HCT116 (cell line): ENCODE data around the gene RNU1-2. TPM values are rescaled to one million over a fixed set of nuclear protein-coding genes. Genes with fewer than 3 reads are reported as not detected.

Experiments
- ATAC-seq: fragments of 200-7000 bp; cut with Tn5 transposase; 2 replicates; pipeline ENCODE4 v1.9.1; 2020; ENCODE audit warnings: mild to moderate bottlenecking, moderate library complexity
- BruUV-seq: library from RNA; stranded (reverse); fragments of 400-500 nt; replicated peaks from 2 replicates; lab custom pipeline; 2021; lab: Mats Ljungman, UMichigan
- CTCF ChIA-PET: fragments of 300-600 bp; sonication (Branson Sonifier 250); formaldehyde crosslinking; loops from one replicate; lab custom pipeline; 2021; ENCODE audit warnings: antibody characterized with exemption; lab: Charles Lee
- POLR2A ChIA-PET: fragments of 300-600, 350-600 bp; sonication (Branson Sonifier 250); formaldehyde crosslinking; loops from one replicate; lab custom pipeline; 2021; ENCODE audit warnings: antibody characterized with exemption; lab: Charles Lee
- RAD21 ChIA-PET, 2 experiments: fragments of 300-600 bp; sonication (Branson Sonifier 250); formaldehyde crosslinking; loops; one replicate each; lab custom pipeline; 2023; ENCODE audit warnings: low total read pairs in 2 of 2; ENCODE audit not compliant: uncharacterized antibody in 2 of 2, unreplicated experiment in 2 of 2, low non-redundant PET in 1 of 2; lab: Charles Lee
- DNase-seq: peaks from one replicate; pipeline ENCODE4 v3.0.0-alpha.2; 2010; ENCODE audit warnings: low read depth, low spot score
- H2AFZ ChIP-seq: fragments of 200-600 bp; shearing (Covaris generic), sonication (generic); 2 replicates; pipeline ENCODE4 v1.6.1; 2017; ENCODE audit warnings: low read depth, mixed run types, mixed read lengths, antibody characterized with exemption, low read length; ENCODE audit not compliant: poor library complexity, severe bottlenecking
- H3K27ac ChIP-seq: 2 replicates; pipeline ENCODE4 v1.5.1; 2012; ENCODE audit warnings: low read depth, low read length
- H3K27me3 ChIP-seq: fragments of 200-600 bp; sonication (generic); 2 replicates; pipeline ENCODE4 v1.6.1; 2016; ENCODE audit warnings: mixed run types, low read length, mixed read lengths; ENCODE audit not compliant: insufficient read depth
- H3K36me3 ChIP-seq, 2 experiments: fragments of 200-500 bp in 1 of 2; fragments of 200-600 bp in 1 of 2; sonication (Bioruptor generic) in 1 of 2; sonication (generic) in 1 of 2; 2 replicates each; pipeline versions ENCODE4 v1.5.1 to v1.6.1; 2014 to 2016; ENCODE audit warnings: low read length in 2 of 2, inconsistent platforms in 1 of 2, mixed read lengths in 1 of 2, mixed run types in 1 of 2; ENCODE audit not compliant: insufficient read depth in 2 of 2, control insufficient read depth in 1 of 2
- H3K4me1 ChIP-seq, 2 experiments: fragments of 200-600 bp in 1 of 2; sonication (generic) in 1 of 2; 2 replicates each; pipeline versions ENCODE4 v1.5.1 to v1.6.1; 2012 to 2017; ENCODE audit warnings: low read length in 2 of 2, inconsistent platforms in 1 of 2, mild to moderate bottlenecking in 1 of 2, mixed read lengths in 1 of 2, mixed run types in 1 of 2, moderate library complexity in 1 of 2; ENCODE audit not compliant: insufficient read depth in 2 of 2, control insufficient read depth in 1 of 2
- H3K4me2 ChIP-seq: fragments of 200-600 bp; sonication (generic); 2 replicates; pipeline ENCODE4 v1.6.1; 2017; ENCODE audit warnings: mixed run types, low read length, mixed read lengths
- H3K4me3 ChIP-seq, 2 experiments: fragments of 200-600 bp in 1 of 2; sonication (generic) in 1 of 2; replicated peaks in 1 of 2; 2 replicates each; pipeline ENCODE4 v1.5.1; 2011 to 2016; ENCODE audit warnings: low read length in 2 of 2, control low read depth in 1 of 2, low read depth in 1 of 2, mild to moderate bottlenecking in 1 of 2, mixed read lengths in 1 of 2, mixed run types in 1 of 2
- H3K79me2 ChIP-seq: fragments of 200-600 bp; sonication (generic); 2 replicates; pipeline ENCODE4 v1.6.1; 2017; ENCODE audit warnings: mild to moderate bottlenecking, mixed run types, low read length, moderate library complexity, mixed read lengths; ENCODE audit not compliant: insufficient read depth
- H3K9ac ChIP-seq: fragments of 200-600 bp; sonication (generic); 2 replicates; pipeline ENCODE4 v1.6.1; 2016; ENCODE audit warnings: low read length, mixed read lengths
- H3K9me2 ChIP-seq: fragments of 200-600 bp; sonication (generic), shearing (Covaris generic); 2 replicates; pipeline ENCODE4 v1.6.1; 2017; ENCODE audit warnings: mixed run types, mild to moderate bottlenecking, moderate library complexity; ENCODE audit not compliant: insufficient read depth
- H3K9me3 ChIP-seq, 2 experiments: fragments of 200-500 bp in 1 of 2; fragments of 200-600 bp in 1 of 2; sonication (Bioruptor generic) in 1 of 2; sonication (generic) in 1 of 2; 2 replicates each; pipeline ENCODE4 v1.6.1; 2014 to 2017; ENCODE audit warnings: low read length in 2 of 2, mixed read lengths in 2 of 2, inconsistent platforms in 1 of 2, low read depth in 1 of 2, mild to moderate bottlenecking in 1 of 2, mixed run types in 1 of 2, moderate library complexity in 1 of 2; ENCODE audit not compliant: control insufficient read depth in 1 of 2, insufficient read depth in 1 of 2
- H4K20me1 ChIP-seq: fragments of 200-600 bp; sonication (generic), shearing (Covaris generic); 2 replicates; pipeline ENCODE4 v1.6.1; 2017; ENCODE audit warnings: mixed run types, mild to moderate bottlenecking, moderate library complexity; ENCODE audit not compliant: insufficient read depth
- ATF3 ChIP-seq: IDR thresholded peaks from 2 replicates; pipeline ENCODE4 v1.6.1; 2012
- CTCF ChIP-seq, 3 experiments: fragments of 200-600 bp in 1 of 3; sonication (generic) in 1 of 3; IDR thresholded peaks in 2 of 3; conservative IDR thresholded peaks in 1 of 3; 2 replicates each; pipeline ENCODE4 v1.5.1; 2012 to 2017; ENCODE audit warnings: low read depth in 2 of 3, low read length in 2 of 3, antibody characterized with exemption in 1 of 3, borderline replicate concordance in 1 of 3, control low read depth in 1 of 3, mild to moderate bottlenecking in 1 of 3, mixed read lengths in 1 of 3, mixed run types in 1 of 3, moderate library complexity in 1 of 3; ENCODE audit not compliant: insufficient read depth in 1 of 3
- ELF1 ChIP-seq: IDR thresholded peaks from 2 replicates; pipeline ENCODE4 v1.6.1; 2012; ENCODE audit warnings: low read depth, borderline replicate concordance
- EZH2phosphoT487 ChIP-seq: fragments of 200-600 bp; IDR thresholded peaks from 2 replicates; pipeline ENCODE4 v1.6.1; 2018; ENCODE audit warnings: antibody characterized with exemption, borderline replicate concordance
- JUND ChIP-seq: IDR thresholded peaks from 2 replicates; pipeline ENCODE4 v1.6.1; 2012
- POLR2A ChIP-seq: IDR thresholded peaks from 2 replicates; pipeline ENCODE4 v1.7.0; 2011; ENCODE audit warnings: borderline replicate concordance; ENCODE audit not compliant: insufficient read depth, insufficient read length; ENCODE audit errors: extremely low read depth
- POLR2AphosphoS5 ChIP-seq: IDR thresholded peaks from 2 replicates; pipeline ENCODE4 v1.6.1; 2011; ENCODE audit warnings: mild to moderate bottlenecking, low read depth, low read length, moderate library complexity
- RAD21 ChIP-seq: IDR thresholded peaks from 2 replicates; pipeline ENCODE4 v1.6.1; 2012; ENCODE audit warnings: low read depth, mild to moderate bottlenecking
- REST ChIP-seq: IDR thresholded peaks from 2 replicates; pipeline ENCODE4 v1.6.1; 2012; ENCODE audit warnings: low read depth
- TCF7L2 ChIP-seq: IDR thresholded peaks from 2 replicates; pipeline ENCODE4 v1.7.0; 2011; ENCODE audit warnings: borderline replicate concordance, inconsistent platforms; ENCODE audit not compliant: insufficient read depth, insufficient read length; ENCODE audit errors: extremely low read depth
- YY1 ChIP-seq: IDR thresholded peaks from 2 replicates; pipeline ENCODE4 v1.6.1; 2011; ENCODE audit warnings: low read length, low read depth, moderate library complexity, mild to moderate bottlenecking; ENCODE audit not compliant: insufficient replicate concordance; ENCODE audit errors: extremely low read depth
- ZFX ChIP-seq: fragments of 450-650 bp; IDR thresholded peaks from 2 replicates; pipeline ENCODE4 v1.6.1; 2017
- intact Hi-C: fragments of 100-400 bp; cut with micrococcal nuclease; formaldehyde crosslinking; loops from 2 replicates; pipeline ENCODE4 v1.10.0; 2022
- total RNA-seq: library from RNA; stranded (reverse); gene quantifications from one replicate; pipeline ENCODE4 v1.2.1, GENCODE V29; 2021; ENCODE audit not compliant: unreplicated experiment

RNU1-2 gene
- total RNA-seq, 1 experiment from 2014 or later, result 1,685 TPM

DNA sequence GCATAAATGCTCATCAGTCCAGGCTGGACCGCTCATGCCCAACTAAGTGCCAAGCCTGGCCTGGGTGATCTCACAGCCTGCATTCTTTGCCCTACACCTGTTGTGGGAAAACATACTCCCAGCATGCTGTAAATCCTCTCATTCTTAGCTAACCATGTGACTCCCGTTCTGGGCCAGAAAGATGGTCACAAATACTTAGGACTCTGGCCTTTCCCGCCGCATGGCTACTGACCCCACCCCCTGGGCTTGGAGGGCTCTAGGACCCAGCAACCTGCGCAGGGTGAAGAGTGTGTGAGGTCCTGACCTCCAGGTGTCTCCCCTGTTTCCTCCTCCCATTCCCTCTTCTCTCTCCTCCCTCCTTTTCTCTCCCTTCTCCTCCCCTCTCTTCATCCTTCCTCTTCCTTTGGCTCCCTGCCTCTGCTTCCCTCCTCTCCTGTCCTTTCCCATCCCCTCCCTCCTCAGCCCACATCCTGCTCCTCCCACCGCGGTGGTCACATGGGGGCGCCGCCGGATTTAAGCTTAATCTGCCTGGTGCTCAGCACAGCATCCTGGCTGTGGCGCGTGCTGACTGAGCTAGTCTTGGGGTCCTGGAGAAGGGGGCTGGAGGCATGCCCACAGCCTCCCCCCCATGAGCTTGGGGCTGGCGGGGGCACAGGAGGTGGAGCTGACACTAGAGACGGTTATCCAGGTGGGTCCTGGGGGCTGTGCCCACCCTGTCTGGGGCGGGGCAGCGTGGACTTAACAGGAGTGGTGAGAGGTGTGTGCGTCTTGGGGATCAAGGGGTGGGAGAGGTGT lies 25.8 kb downstream of the RNU1-2 start, which contains the start of gene CROCC:
CROCC (plus strand) TSS at position 541 of the 795 bp plus-strand sequence; CDS start at position 629, 88 bp downstream.
- no peak within 1 kb of the TSS for H3K27ac ChIP-seq
- no peaks in the 10 kb centered on the region for H4K20me1 ChIP-seq
- peaks cover 6 to 17% of the 10 kb centered on the region in 2 experiments for H3K4me1 ChIP-seq
- ChIA-PET RAD21 (no interaction called here), CTCF (no interaction called here), POLR2A (interaction anchor here (2.7 kb wide), 1 partner anchor 16 kb away, joined by 8 read pairs; no protein-coding TSS in a partner anchor)
- no peaks in the 10 kb centered on the region for H3K27me3 ChIP-seq
- intact Hi-C loops, result no loop called here
- TF ChIP-seq TCF7L2, result no peak
- peak; percentile 43 for TF ChIP-seq POLR2A
- BruUV-seq, result no TSS peak
- H3K79me2 ChIP-seq, result no peaks in the 10 kb centered on the region
- 0 out of 4 replicates have a peak, but pooled peaks cover 0 to 3% of the 10 kb centered on the region in 2 experiments for H3K36me3 ChIP-seq
- no peak within 1 kb of the TSS for H3K9ac ChIP-seq
- no peaks in the 10 kb centered on the region for H3K9me3 ChIP-seq
- ATAC-seq, result peak; percentile 64
- H2AFZ ChIP-seq, result no peak within 1 kb of the TSS
- no peaks in the 10 kb centered on the region for H3K9me2 ChIP-seq
- no peak for DNase-seq
- H3K4me2 ChIP-seq, result peak within 1 kb of the TSS; percentile 20; the same call in 1 of the 2 replicates
- no peak within 1 kb of the TSS for H3K4me3 ChIP-seq

- ChIA-PET RAD21 (no interaction called here), POLR2A (no interaction called here), CTCF (no interaction called here)
- DNase-seq (no peak), ATAC-seq (no peak)
- Histone ChIP-seq H3K36me3 (0 out of 4 replicates have a peak, but pooled peaks cover 0 to 3% of the 10 kb centered on the region in 2 experiments), H4K20me1 (no peaks in the 10 kb centered on the region), H3K9ac (no peak overlapping the region), H3K27ac (no peak overlapping the region), H3K4me2 (no peak overlapping the region), H3K9me3 (no peaks in the 10 kb centered on the region), H2AFZ (no peak overlapping the region), H3K27me3 (no peaks in the 10 kb centered on the region), H3K9me2 (no peaks in the 10 kb centered on the region), H3K4me1 (peaks cover 6 to 17% of the 10 kb centered on the region in 2 experiments), H3K79me2 (no peaks in the 10 kb centered on the region), H3K4me3 (no peak overlapping the region)
- intact Hi-C loops, result no loop called here
- no TSS peak for BruUV-seq
- TF ChIP-seq ELF1, result no peak
- no peak for TF ChIP-seq ATF3
- TF ChIP-seq POLR2A, result no peak
- no peak for TF ChIP-seq ZFX
- no peak for TF ChIP-seq EZH2phosphoT487
- no peak for TF ChIP-seq POLR2AphosphoS5
- TF ChIP-seq CTCF (IDR thresholded peaks at IDR 0.05 in 2 of 3, conservative IDR thresholded peaks at IDR 0.05 in 1 of 3; ENCODE audit: borderline replicate concordance in 1 of 3, insufficient read depth in 1 of 3, low read depth in 2 of 3, low read length in 2 of 3), result no peak
- TF ChIP-seq JUND, result no peak
- TF ChIP-seq YY1, result no peak
- TF ChIP-seq REST, result no peak
- no peak for TF ChIP-seq RAD21
- TF ChIP-seq TCF7L2, result no peak
Measured at GRCh38 chr1:16922466-16922865, 26.7 kb downstream of the RNU1-2 start.
